ENCODE measurements around the gene MKRN2. TPM values are rescaled to one million over a fixed set of nuclear protein-coding genes. Genes with fewer than 3 reads are reported as not detected.

Gene MKRN2
- 10 to 100 TPM; 15.6 to 39.1 (median 31.5) TPM for total RNA-seq
- polyA plus RNA-seq = 10 to 100 TPM; 13.3 to 15.7 (median 14.4) TPM
- long read RNA-seq, donor 1, partial matches to known transcripts = 0 of 3 reads
- long read RNA-seq, donor 1, other reads (novel, unspliced or antisense) = 0 of 3 reads
- long read RNA-seq, donor 2, transcript MKRN2-201 (8 exons, 2,848 nt) = major isoform, 7 of 12 reads
- long read RNA-seq, donor 2, partial matches to known transcripts = 5 of 12 reads
- long read RNA-seq, donor 2, other reads (novel, unspliced or antisense) = 0 of 12 reads
- long read RNA-seq, donor 3, partial matches to known transcripts = 0 of 4 reads
- long read RNA-seq, donor 3, other reads (novel, unspliced or antisense) = 0 of 4 reads
- long read RNA-seq, donor 4 = 0 reads
- long read RNA-seq, donor 5, transcript MKRN2-201 (8 exons, 2,848 nt) = major isoform, 5 of 5 reads
- long read RNA-seq, donor 5, partial matches to known transcripts = 0 of 5 reads
- long read RNA-seq, donor 5, other reads (novel, unspliced or antisense) = 0 of 5 reads
- long read RNA-seq, donor 6 = 0 reads
- long read RNA-seq, donor 7, transcript MKRN2-201 (8 exons, 2,848 nt) = major isoform, 8 of 8 reads
- long read RNA-seq, donor 7, partial matches to known transcripts = 0 of 8 reads
- long read RNA-seq, donor 7, other reads (novel, unspliced or antisense) = 0 of 8 reads
- long read RNA-seq, donor 8, transcript MKRN2-201 (8 exons, 2,848 nt) = major isoform, 5 of 6 reads
- long read RNA-seq, donor 8, partial matches to known transcripts = 0 of 6 reads
- long read RNA-seq, donor 8, other reads (novel, unspliced or antisense) = 0 of 6 reads
- long read RNA-seq, donor 9, partial matches to known transcripts = 0 of 4 reads
- long read RNA-seq, donor 9, other reads (novel, unspliced or antisense) = 0 of 4 reads
- long read RNA-seq, donor 10, partial matches to known transcripts = 0 of 1 reads
- long read RNA-seq, donor 10, other reads (novel, unspliced or antisense) = 0 of 1 reads

GRCh38 chr3:12556690-12557472, at the start of gene MKRN2:
MKRN2 (plus strand) TSS chr3:12557087; CDS start chr3:12557151, 64 bp downstream.
- intact Hi-C loops (cut with DNase I; ENCODE audit: low total_unique reads) = no loop called here
- DNase-seq = peak; percentile 92 to 96
- WGBS, 5 donors = 0 to 1% (median 0%) methylated on average over 35 to 77 of the region's 77 CpGs
- peaks cover 35 to 61% (median 51%) of the 10 kb centered on the region in 4 donors for H3K4me1 ChIP-seq
- no peaks in the 10 kb centered on the region for H3K9me3 ChIP-seq
- H3K27ac ChIP-seq = peak within 1 kb of the TSS; percentile 92 to 98 (median 96)
- TF ChIP-seq POLR2A (IDR thresholded peaks at IDR 0.05) (peak in 2 of 4 donors; percentile 38 to 67), EP300 (IDR thresholded peaks at IDR 0.05) (no peak), POLR2AphosphoS5 (IDR thresholded peaks at IDR 0.05) (peak; percentile 71 to 98 (median 98)), CTCF (IDR thresholded peaks at IDR 0.05) (no peak)
- peaks cover 0 to 33% (median 14%) of the 10 kb centered on the region in 3 donors for H3K27me3 ChIP-seq
- no peaks in the 10 kb centered on the region for H3K36me3 ChIP-seq
- H3K4me3 ChIP-seq = peak within 1 kb of the TSS; percentile 62 to 86 (median 81)

- TF ChIP-seq POLR2AphosphoS5 (IDR thresholded peaks at IDR 0.05) (no peak), EP300 (IDR thresholded peaks at IDR 0.05) (no peak), POLR2A (IDR thresholded peaks at IDR 0.05) (no peak), CTCF (IDR thresholded peaks at IDR 0.05) (no peak)
Measured at GRCh38 chr3:12507591-12508281, 49.2 kb upstream of the MKRN2 start.

GRCh38 chr3:12508291-12508700, 48.6 kb upstream of the MKRN2 start:
- TF ChIP-seq POLR2A (IDR thresholded peaks at IDR 0.05) = no peak
- peak in 2 of 3 donors; percentile 50 to 61 for TF ChIP-seq POLR2AphosphoS5 (IDR thresholded peaks at IDR 0.05)
- 57 to 75% (median 70%) methylated on average over 5 of the region's 5 CpGs for WGBS, 5 donors
- Histone ChIP-seq H3K4me3 (no peak overlapping the region), H3K27me3 (no peaks in the 10 kb centered on the region), H3K27ac (peak overlapping the region in 4 of 5 donors; percentile 50 to 82 (median 78)), H3K36me3 (peaks cover 12 to 73% (median 60%) of the 10 kb centered on the region in 4 donors), H3K9me3 (no peaks in the 10 kb centered on the region), H3K4me1 (peaks cover 0 to 29% (median 6%) of the 10 kb centered on the region in 4 donors)
- no peak for DNase-seq
- intact Hi-C loops (cut with DNase I; ENCODE audit: low total_unique reads) = no loop called here

More at GRCh38 chr3:12507591-12508281, 49.2 kb upstream of the MKRN2 start:
- H3K9me3 ChIP-seq = no peaks in the 10 kb centered on the region
- no peak overlapping the region for H3K4me3 ChIP-seq
- peak overlapping the region in 4 of 5 donors; percentile 50 to 82 (median 78) for H3K27ac ChIP-seq
- peaks cover 0 to 27% (median 6%) of the 10 kb centered on the region in 4 donors for H3K4me1 ChIP-seq
- H3K27me3 ChIP-seq = no peaks in the 10 kb centered on the region
- intact Hi-C loops (cut with DNase I; ENCODE audit: low total_unique reads) = no loop called here
- peaks cover 18 to 76% (median 65%) of the 10 kb centered on the region in 4 donors for H3K36me3 ChIP-seq
- WGBS, 5 donors = 80 to 91% (median 88%) methylated on average over 8 of the region's 8 CpGs
- no peak for DNase-seq

- DNase-seq = no peak
- peaks cover 0 to 36% (median 6%) of the 10 kb centered on the region in 4 donors for H3K4me1 ChIP-seq
- H3K9me3 ChIP-seq = no peaks in the 10 kb centered on the region
- no peak overlapping the region for H3K4me3 ChIP-seq
- no peak for TF ChIP-seq POLR2AphosphoS5 (IDR thresholded peaks at IDR 0.05)
- TF ChIP-seq POLR2A (IDR thresholded peaks at IDR 0.05) = no peak
- TF ChIP-seq EP300 (IDR thresholded peaks at IDR 0.05) = no peak
- TF ChIP-seq CTCF (IDR thresholded peaks at IDR 0.05) = no peak
- H3K36me3 ChIP-seq = peaks cover 3 to 67% (median 49%) of the 10 kb centered on the region in 4 donors
- WGBS, 5 donors = 67 to 76% (median 70%) methylated on average over 3 of the region's 3 CpGs
- intact Hi-C loops (cut with DNase I; ENCODE audit: low total_unique reads) = no loop called here
- peak overlapping the region in 3 of 5 donors; percentile 36 to 81 (median 64) for H3K27ac ChIP-seq
- no peaks in the 10 kb centered on the region for H3K27me3 ChIP-seq
Measured at GRCh38 chr3:12509466-12509865, 47.4 kb upstream of the MKRN2 start.
